Astrocyte of the spinal cord (primary cell): ENCODE measurements around the gene GJA1.

ENCODE experiments used
- DNase-seq: peaks from one replicate; pipeline ENCODE4 v3.0.0; 2011; ENCODE audit warnings: low read depth, low spot score
- H3K4me3 ChIP-seq: 2 replicates; pipeline ENCODE4 v1.5.1; 2011; ENCODE audit warnings: low read depth, mild to moderate bottlenecking, low read length, moderate library complexity
- CTCF ChIP-seq: IDR thresholded peaks from 2 replicates; pipeline ENCODE4 v1.5.1; 2012; ENCODE audit warnings: low read depth, mild to moderate bottlenecking, low read length, inconsistent platforms
- in situ Hi-C: cut with HindIII; loops from 2 replicates; pipeline ENCODE4 v1.10.0; 2017; ENCODE audit warnings: low sequenced_read_pairs

The GJA1 gene

GRCh38 chr6:121453191-121453590 lies 17.7 kb downstream of the GJA1 start:
- in situ Hi-C loops = no loop called here
- no peak overlapping the region for H3K4me3 ChIP-seq
- no peak for TF ChIP-seq CTCF
- DNase-seq = no peak

GRCh38 chr6:121460170-121460569 lies 24.7 kb downstream of the GJA1 start:
- H3K4me3 ChIP-seq = no peak overlapping the region
- TF ChIP-seq CTCF = no peak
- DNase-seq = no peak
- in situ Hi-C loops = no loop called here

GRCh38 chr6:121463087-121463486 lies 27.6 kb downstream of the GJA1 start:
- in situ Hi-C loops = no loop called here
- TF ChIP-seq CTCF = no peak
- H3K4me3 ChIP-seq = no peak overlapping the region
- DNase-seq = no peak

- in situ Hi-C loops = no loop called here
- no peak for TF ChIP-seq CTCF
These were observed 29.7 kb downstream of the GJA1 start for GRCh38 chr6:121465101-121465500.

GRCh38 chr6:121479486-121480098 lies 44.1 kb downstream of the GJA1 start:
- no peak for TF ChIP-seq CTCF
- in situ Hi-C loops = no loop called here

More at GRCh38 chr6:121465101-121465500, 29.7 kb downstream of the GJA1 start:
- H3K4me3 ChIP-seq = no peak overlapping the region
- no peak for DNase-seq

GRCh38 chr6:121480099-121480713 lies 44.8 kb downstream of the GJA1 start:
- in situ Hi-C loops = no loop called here
- no peak for DNase-seq
- no peak overlapping the region for H3K4me3 ChIP-seq
- no peak for TF ChIP-seq CTCF

More at GRCh38 chr6:121479486-121480098, 44.1 kb downstream of the GJA1 start:
- no peak for DNase-seq
- H3K4me3 ChIP-seq = no peak overlapping the region
